Left lobe of liver (tissue), 2 donors: ENCODE measurements around the gene ENTPD6. TPM values are rescaled to one million over a fixed set of nuclear protein-coding genes. Genes with fewer than 3 reads are reported as not detected.
"Not testable (repeated sequence)": the region's sequence is repeated elsewhere in the genome, so short reads cannot be mapped to it uniquely, and the experiment has no call there.

ENCODE experiments used
- ATAC-seq: fragments of 200-7000 bp; cut with Tn5 transposase; one replicate; pipeline ENCODE4 v1.9.1; 2020; ENCODE audit warnings: mild to moderate bottlenecking, moderate library complexity
- DNase-seq: peaks from one replicate; pipeline ENCODE4 v3.0.0-alpha.2; 2020; ENCODE audit warnings: low spot score
- total RNA-seq: library from RNA; stranded (reverse); gene quantifications from one replicate; pipeline ENCODE4 v1.2.1, GENCODE V29; 2021
- donor health status: DM: no; HTN: no; CAD: no; lungs with moderate emphysema.
- donor health status: DM: no; HTN: yes; CAD: no.

Gene ENTPD6
- 33.4 TPM for total RNA-seq

- DNase-seq = peak; percentile 95
- ATAC-seq = peak; percentile 94
Measured at GRCh38 chr20:25195014-25195961, at the start of gene ENTPD6. Gene ENTPD6, plus strand, starts transcription at chr20:25195712. Its CDS starts 10,825 bp downstream, at chr20:25206537.

GRCh38 chr20:25146976-25147375, 48.5 kb upstream of the ENTPD6 start:
- ATAC-seq = no peak
- no peak for DNase-seq

- ATAC-seq = no peak
- no peak for DNase-seq
Measured at GRCh38 chr20:25147716-25148115, 47.8 kb upstream of the ENTPD6 start.

GRCh38 chr20:25148181-25148981, 47.1 kb upstream of the ENTPD6 start:
- ATAC-seq (peak; percentile 25), DNase-seq (no peak)

- no peak for DNase-seq
- ATAC-seq = no peak
Measured at GRCh38 chr20:25148982-25149846, 46.3 kb upstream of the ENTPD6 start.

GRCh38 chr20:25150016-25150415, 45.5 kb upstream of the ENTPD6 start:
- DNase-seq (no peak), ATAC-seq (no peak)

- ATAC-seq = no peak
Measured at GRCh38 chr20:25158043-25158442, 37.5 kb upstream of the ENTPD6 start.

GRCh38 chr20:25160467-25160866, 35.0 kb upstream of the ENTPD6 start:
- ATAC-seq = no peak

More at GRCh38 chr20:25158043-25158442, 37.5 kb upstream of the ENTPD6 start:
- no peak for DNase-seq

GRCh38 chr20:25160897-25161296, 34.6 kb upstream of the ENTPD6 start:
- ATAC-seq = no peak

More at GRCh38 chr20:25160467-25160866, 35.0 kb upstream of the ENTPD6 start:
- DNase-seq = no peak

GRCh38 chr20:25165128-25165527, 30.4 kb upstream of the ENTPD6 start:
- no peak for ATAC-seq
- no peak for DNase-seq

More at GRCh38 chr20:25160897-25161296, 34.6 kb upstream of the ENTPD6 start:
- DNase-seq = no peak

GRCh38 chr20:25166105-25166782, 29.3 kb upstream of the ENTPD6 start:
- not testable (repeated sequence) for ATAC-seq, DNase-seq

- DNase-seq (no peak), ATAC-seq (no peak)
Measured at GRCh38 chr20:25173321-25173720, 22.2 kb upstream of the ENTPD6 start.

GRCh38 chr20:25173886-25174308, 21.6 kb upstream of the ENTPD6 start:
- ATAC-seq (no peak), DNase-seq (no peak)

- no peak for DNase-seq
- ATAC-seq = no peak
Measured at GRCh38 chr20:25176184-25176583, 19.3 kb upstream of the ENTPD6 start.

GRCh38 chr20:25177890-25178321, 17.6 kb upstream of the ENTPD6 start:
- peak; percentile 53 for ATAC-seq
- DNase-seq = no peak

- no peak for DNase-seq
- peak; percentile 93 for ATAC-seq
Measured at GRCh38 chr20:25178563-25179438, 16.7 kb upstream of the ENTPD6 start.

GRCh38 chr20:25179439-25180089, 15.9 kb upstream of the ENTPD6 start:
- DNase-seq (no peak), ATAC-seq (no peak)

- DNase-seq, ATAC-seq: not testable (repeated sequence)
Measured at GRCh38 chr20:25184391-25184790, 11.1 kb upstream of the ENTPD6 start.
